ENCODE data around the gene CRB3.
A peak's percentile ranks its signal among the peaks of the same experiment; 100 is the strongest.

CRB3 gene

GRCh38 chr19:6450166-6450565 is 13.9 kb upstream of the CRB3 start:
- Mint-ChIP-seq H3K9me3 (peaks cover 0 to 7% of the 10 kb centered on the region in 2 donors), H3K27ac (no peak overlapping the region), H3K4me3 (no peak overlapping the region), H3K4me1 (peaks cover 0 to 5% of the 10 kb centered on the region in 2 donors), H3K36me3 (peaks cover 21 to 50% of the 10 kb centered on the region in 2 donors), H3K27me3 (no peaks in the 10 kb centered on the region)
- ATAC-seq (replicated peaks) (no peak), DNase-seq (no peak)

- Mint-ChIP-seq H3K36me3 (peaks cover 23 to 46% of the 10 kb centered on the region in 2 donors), H3K4me3 (no peak overlapping the region), H3K9me3 (peaks cover 0 to 7% of the 10 kb centered on the region in 2 donors), H3K27me3 (no peaks in the 10 kb centered on the region), H3K27ac (no peak overlapping the region), H3K4me1 (peaks cover 0 to 5% of the 10 kb centered on the region in 2 donors)
- ATAC-seq (replicated peaks) (peak; percentile 53 to 57), DNase-seq (no peak)
Measured at GRCh38 chr19:6451583-6452222, 12.4 kb upstream of the CRB3 start.

- peaks cover 23 to 44% of the 10 kb centered on the region in 2 donors for H3K36me3 Mint-ChIP-seq
- H3K27me3 Mint-ChIP-seq = no peaks in the 10 kb centered on the region
- no peak for ATAC-seq (replicated peaks)
Measured at GRCh38 chr19:6452223-6452614, 11.9 kb upstream of the CRB3 start.

GRCh38 chr19:6452899-6453298 is 11.2 kb upstream of the CRB3 start:
- peaks cover 23 to 44% of the 10 kb centered on the region in 2 donors for H3K36me3 Mint-ChIP-seq
- H3K27ac Mint-ChIP-seq = no peak overlapping the region
- ATAC-seq (replicated peaks) = no peak
- H3K27me3 Mint-ChIP-seq = no peaks in the 10 kb centered on the region
- DNase-seq = no peak
- peaks cover 7% of the 10 kb centered on the region in 2 donors for H3K4me1 Mint-ChIP-seq
- H3K4me3 Mint-ChIP-seq = no peak overlapping the region
- peaks cover 0 to 7% of the 10 kb centered on the region in 2 donors for H3K9me3 Mint-ChIP-seq

More at GRCh38 chr19:6452223-6452614, 11.9 kb upstream of the CRB3 start:
- Mint-ChIP-seq H3K4me1 (peaks cover under 1 to 5% of the 10 kb centered on the region in 2 donors), H3K27ac (no peak overlapping the region), H3K4me3 (no peak overlapping the region), H3K9me3 (peaks cover 0 to 7% of the 10 kb centered on the region in 2 donors)
- no peak for DNase-seq

GRCh38 chr19:6453951-6454565 is 10.0 kb upstream of the CRB3 start:
- ATAC-seq (replicated peaks) (no peak), DNase-seq (no peak)
- H3K27me3 Mint-ChIP-seq = peaks cover 0 to 4% of the 10 kb centered on the region in 2 donors
- H3K9me3 Mint-ChIP-seq = peaks cover 0 to 7% of the 10 kb centered on the region in 2 donors
- H3K4me3 Mint-ChIP-seq = no peak overlapping the region
- H3K27ac Mint-ChIP-seq = no peak overlapping the region
- H3K36me3 Mint-ChIP-seq = peaks cover 23 to 44% of the 10 kb centered on the region in 2 donors
- peaks cover 18% of the 10 kb centered on the region in 2 donors for H3K4me1 Mint-ChIP-seq

GRCh38 chr19:6455924-6456323 is 8.1 kb upstream of the CRB3 start:
- Mint-ChIP-seq H3K4me1 (peaks cover 21 to 32% of the 10 kb centered on the region in 2 donors), H3K36me3 (peaks cover 24 to 40% of the 10 kb centered on the region in 2 donors), H3K27me3 (peaks cover 4 to 5% of the 10 kb centered on the region in 2 donors), H3K4me3 (no peak overlapping the region), H3K27ac (no peak overlapping the region), H3K9me3 (peaks cover 0 to 7% of the 10 kb centered on the region in 2 donors)
- no peak for DNase-seq
- no peak for ATAC-seq (replicated peaks)

GRCh38 chr19:6457958-6458694 is 5.9 kb upstream of the CRB3 start:
- peak; percentile 29 for DNase-seq
- Mint-ChIP-seq H3K4me1 (peaks cover 19 to 32% of the 10 kb centered on the region in 2 donors), H3K27me3 (peaks cover 4 to 5% of the 10 kb centered on the region in 2 donors), H3K27ac (peak overlapping the region; percentile 91), H3K9me3 (peaks cover 0 to 7% of the 10 kb centered on the region in 2 donors), H3K36me3 (peaks cover 24 to 34% of the 10 kb centered on the region in 2 donors), H3K4me3 (peak overlapping the region; percentile 85 to 92)
- ATAC-seq (replicated peaks) = no peak

GRCh38 chr19:6458695-6459261 is 5.3 kb upstream of the CRB3 start:
- ATAC-seq (replicated peaks) = no peak
- peak overlapping the region; percentile 91 for H3K27ac Mint-ChIP-seq
- peaks cover 24 to 28% of the 10 kb centered on the region in 2 donors for H3K36me3 Mint-ChIP-seq
- H3K4me1 Mint-ChIP-seq = peaks cover 19 to 33% of the 10 kb centered on the region in 2 donors
- peaks cover 0 to 7% of the 10 kb centered on the region in 2 donors for H3K9me3 Mint-ChIP-seq
- peaks cover 4 to 6% of the 10 kb centered on the region in 2 donors for H3K27me3 Mint-ChIP-seq
- H3K4me3 Mint-ChIP-seq = peak overlapping the region; percentile 85 to 92
- no peak for DNase-seq

GRCh38 chr19:6459262-6460098 is 4.6 kb upstream of the CRB3 start, which contains the start of gene SLC25A23:
SLC25A23 (minus strand) TSS chr19:6459792; CDS start chr19:6459628, 164 bp downstream.
- peaks cover 17 to 21% of the 10 kb centered on the region in 2 donors for H3K36me3 Mint-ChIP-seq
- H3K27me3 Mint-ChIP-seq = peaks cover 4 to 13% of the 10 kb centered on the region in 2 donors
- peak within 1 kb of the TSS; percentile 91 for H3K27ac Mint-ChIP-seq
- peak within 1 kb of the TSS; percentile 93 to 97 for H3K4me3 Mint-ChIP-seq
- H3K4me1 Mint-ChIP-seq = peaks cover 22 to 40% of the 10 kb centered on the region in 2 donors
- peak; percentile 48 for DNase-seq
- ATAC-seq (replicated peaks) = peak; percentile 44 to 53
- H3K9me3 Mint-ChIP-seq = peaks cover 0 to 3% of the 10 kb centered on the region in 2 donors

- ATAC-seq (replicated peaks) (peak; percentile 83 to 89), DNase-seq (peak; percentile 97)
- H3K27me3 Mint-ChIP-seq = peaks cover 11 to 20% of the 10 kb centered on the region in 2 donors
- H3K27ac Mint-ChIP-seq = peak overlapping the region; percentile 90
- H3K4me3 Mint-ChIP-seq = peak overlapping the region; percentile 93 to 97
- peaks cover 11 to 13% of the 10 kb centered on the region in 2 donors for H3K36me3 Mint-ChIP-seq
- H3K4me1 Mint-ChIP-seq = peaks cover 27 to 42% of the 10 kb centered on the region in 2 donors
- H3K9me3 Mint-ChIP-seq = no peaks in the 10 kb centered on the region
Measured at GRCh38 chr19:6460099-6460884, 3.8 kb upstream of the CRB3 start.

GRCh38 chr19:6465006-6465405 is 935 bp downstream of the CRB3 start:
- DNase-seq = no peak
- Mint-ChIP-seq H3K27ac (peak overlapping the region; percentile 62), H3K4me1 (peaks cover 19 to 29% of the 10 kb centered on the region in 2 donors), H3K36me3 (peaks cover 22 to 32% of the 10 kb centered on the region in 2 donors), H3K4me3 (peak overlapping the region in 1 of 2 donors; percentile 3), H3K9me3 (no peaks in the 10 kb centered on the region), H3K27me3 (peaks cover 11 to 18% of the 10 kb centered on the region in 2 donors)
- no peak for ATAC-seq (replicated peaks)

GRCh38 chr19:6465663-6466062 is 1.6 kb downstream of the CRB3 start:
- ATAC-seq (replicated peaks) = no peak
- Mint-ChIP-seq H3K4me3 (no peak overlapping the region), H3K27ac (no peak overlapping the region), H3K27me3 (peaks cover 11 to 15% of the 10 kb centered on the region in 2 donors), H3K9me3 (no peaks in the 10 kb centered on the region), H3K36me3 (peaks cover 26 to 34% of the 10 kb centered on the region in 2 donors), H3K4me1 (peaks cover 16 to 23% of the 10 kb centered on the region in 2 donors)
- DNase-seq = no peak
